Activated CD4-positive, alpha-beta T cell treated with anti-CD3 and anti-CD28 coated beads, Interleukin-2, amount 50 U/mL, for 48 hours (primary cell): ENCODE results near the gene OGFRL1.
A peak's percentile ranks its signal among the peaks of the same experiment; 100 is the strongest.

Experiments used
- DNase-seq, 2 experiments: peaks; one replicate each; pipeline ENCODE4 v3.0.0-alpha.2; 2020

The OGFRL1 gene

GRCh38 chr6:71287926-71288227 lies 734 bp upstream of the OGFRL1 start:
- DNase-seq, result no peak

- DNase-seq, result peak; percentile 13 to 23
Measured at GRCh38 chr6:71289039-71289801, 609 bp downstream of the OGFRL1 start.

GRCh38 chr6:71289802-71290175 lies 1.2 kb downstream of the OGFRL1 start:
- no peak for DNase-seq

- no peak for DNase-seq
Measured at GRCh38 chr6:71290611-71291010, 2.0 kb downstream of the OGFRL1 start.

- no peak for DNase-seq
Measured at GRCh38 chr6:71292001-71292400, 3.4 kb downstream of the OGFRL1 start.

- no peak for DNase-seq
Measured at GRCh38 chr6:71294121-71294523, 5.5 kb downstream of the OGFRL1 start.

- no peak for DNase-seq
Measured at GRCh38 chr6:71298459-71298858, 9.8 kb downstream of the OGFRL1 start.

GRCh38 chr6:71299541-71300470 lies 11.2 kb downstream of the OGFRL1 start:
- no peak for DNase-seq

- DNase-seq, result no peak
Measured at GRCh38 chr6:71300561-71301168, 12.1 kb downstream of the OGFRL1 start.

GRCh38 chr6:71301546-71301945 lies 12.9 kb downstream of the OGFRL1 start:
- no peak for DNase-seq

- no peak for DNase-seq
Measured at GRCh38 chr6:71309656-71310055, 21.0 kb downstream of the OGFRL1 start.

GRCh38 chr6:71310261-71310660 lies 21.6 kb downstream of the OGFRL1 start:
- no peak for DNase-seq

GRCh38 chr6:71312089-71312488 lies 23.5 kb downstream of the OGFRL1 start:
- no peak for DNase-seq

- DNase-seq, result no peak
Measured at GRCh38 chr6:71317441-71317840, 28.8 kb downstream of the OGFRL1 start.

GRCh38 chr6:71320041-71320440 lies 31.4 kb downstream of the OGFRL1 start:
- DNase-seq, result no peak

- no peak for DNase-seq
Measured at GRCh38 chr6:71321314-71321713, 32.7 kb downstream of the OGFRL1 start.

- DNase-seq, result no peak
Measured at GRCh38 chr6:71324194-71324785, 35.7 kb downstream of the OGFRL1 start.

- DNase-seq, result no peak
Measured at GRCh38 chr6:71326611-71327010, 38.0 kb downstream of the OGFRL1 start.

- DNase-seq, result no peak
Measured at GRCh38 chr6:71330501-71330900, 41.9 kb downstream of the OGFRL1 start.

- DNase-seq, result no peak
Measured at GRCh38 chr6:71332012-71332411, 43.4 kb downstream of the OGFRL1 start.

- DNase-seq, result no peak
Measured at GRCh38 chr6:71333050-71333449, 44.4 kb downstream of the OGFRL1 start.

GRCh38 chr6:71333697-71334096 lies 45.1 kb downstream of the OGFRL1 start:
- DNase-seq, result no peak

- no peak for DNase-seq
Measured at GRCh38 chr6:71334768-71335167, 46.2 kb downstream of the OGFRL1 start.
